Stromal cell of bone marrow (primary cell): ENCODE results near the gene ASAP2.

Source experiments
- DNase-seq: peaks from one replicate; pipeline ENCODE4 v3.0.0-alpha.2; 2012; ENCODE audit warnings: low read depth

ASAP2 gene

GRCh38 chr2:9326975-9327374 lies 120.4 kb downstream of the ASAP2 start:
- no peak for DNase-seq

DNA sequence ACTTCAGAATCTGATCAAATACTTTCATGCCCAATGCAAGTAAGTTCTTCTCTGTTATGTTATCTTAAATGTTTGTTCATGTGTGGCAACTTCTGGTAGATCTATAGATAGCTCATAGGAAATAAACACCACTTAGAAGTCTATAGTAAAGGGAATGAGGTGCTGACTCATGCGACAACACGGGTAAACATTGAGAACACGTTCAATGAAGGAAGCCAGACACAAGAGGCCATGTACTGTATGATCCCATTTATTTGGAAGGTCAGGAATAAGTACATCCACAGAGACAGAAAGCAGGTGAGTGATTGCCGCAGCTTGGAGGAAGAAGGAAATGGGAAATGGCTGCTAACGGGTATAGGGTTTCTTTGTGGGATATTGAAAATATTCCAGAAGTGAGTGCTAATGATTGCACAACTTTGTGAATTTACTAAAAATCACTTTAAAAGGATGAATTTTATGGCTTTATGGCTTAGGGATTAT lies 121.3 kb downstream of the ASAP2 start:
- no peak for DNase-seq

DNA sequence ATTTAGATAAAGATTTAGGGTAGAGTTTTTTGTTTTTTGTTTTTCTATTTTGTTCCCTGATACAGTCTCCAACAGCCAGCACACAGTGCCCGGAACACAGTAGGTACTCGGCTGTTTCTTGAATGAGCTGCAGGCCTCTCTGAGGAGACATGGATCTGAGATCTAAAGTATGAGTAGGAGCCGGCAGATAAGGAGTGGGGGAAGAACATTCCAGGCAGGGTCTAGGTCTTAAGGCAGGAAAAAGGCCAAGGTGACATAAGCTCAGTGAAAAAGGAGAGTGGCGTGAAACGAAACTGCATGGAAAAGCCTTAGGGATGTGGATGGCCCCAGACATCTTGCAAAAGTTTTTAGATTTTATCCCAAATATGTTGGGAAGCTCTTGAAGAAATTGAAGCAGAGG lies 122.3 kb downstream of the ASAP2 start:
- no peak for DNase-seq

GRCh38 chr2:9329497-9329896 lies 122.9 kb downstream of the ASAP2 start:
- DNase-seq: no peak

DNA sequence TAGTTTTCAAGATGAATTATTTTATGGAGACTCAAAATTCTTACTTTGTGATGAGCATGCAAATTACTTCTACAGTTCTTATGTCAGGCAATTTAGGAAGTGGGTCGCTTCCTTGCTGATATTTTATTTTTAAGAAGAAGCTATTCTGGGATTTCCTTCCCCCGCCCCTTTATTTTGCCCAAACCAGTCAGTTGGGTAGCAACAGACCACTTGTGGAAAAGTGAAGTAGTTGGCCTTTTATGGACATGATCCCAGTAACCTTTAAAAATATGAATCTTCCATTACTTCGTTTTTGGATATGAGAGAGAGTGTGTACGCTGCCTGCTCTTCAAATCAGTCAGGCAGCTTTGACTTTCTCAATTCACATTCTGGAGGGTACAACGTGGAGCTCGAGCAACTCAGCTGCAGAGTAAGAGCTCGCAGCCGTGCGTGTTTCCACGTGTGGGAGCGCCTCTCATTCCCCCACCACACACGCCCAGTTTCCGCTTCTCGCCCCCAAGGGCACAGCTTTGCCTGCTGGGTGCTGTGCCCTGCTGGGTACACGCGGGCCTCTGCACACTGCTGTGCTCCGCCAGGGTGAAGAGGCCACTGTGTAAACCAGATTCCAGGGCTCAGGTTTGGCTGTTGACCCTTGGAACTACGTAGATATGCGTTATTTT lies 124.1 kb downstream of the ASAP2 start:
- DNase-seq: no peak

DNA sequence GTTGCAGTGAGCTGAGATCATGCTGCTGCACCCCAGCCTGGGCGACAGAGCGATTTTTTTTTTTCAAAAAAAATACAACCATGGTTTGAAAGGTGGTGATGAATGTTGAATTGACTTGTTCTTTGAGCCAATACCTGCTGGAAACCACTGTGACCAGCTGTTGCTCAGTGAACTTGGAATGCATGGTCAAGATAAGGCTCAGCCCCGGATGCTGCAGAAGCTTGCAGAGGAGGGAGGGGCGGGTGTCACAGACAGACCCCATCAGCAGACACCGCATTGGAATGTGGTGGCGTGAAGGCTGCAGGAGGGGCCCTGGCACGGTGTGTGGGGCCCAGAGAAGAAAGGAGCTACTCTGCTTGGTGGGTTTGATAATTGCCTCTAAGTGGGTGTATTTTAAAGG lies 125.1 kb downstream of the ASAP2 start:
- no peak for DNase-seq

- DNase-seq: no peak
These were observed 125.7 kb downstream of the ASAP2 start for GRCh38 chr2:9332136-9332852.

DNA sequence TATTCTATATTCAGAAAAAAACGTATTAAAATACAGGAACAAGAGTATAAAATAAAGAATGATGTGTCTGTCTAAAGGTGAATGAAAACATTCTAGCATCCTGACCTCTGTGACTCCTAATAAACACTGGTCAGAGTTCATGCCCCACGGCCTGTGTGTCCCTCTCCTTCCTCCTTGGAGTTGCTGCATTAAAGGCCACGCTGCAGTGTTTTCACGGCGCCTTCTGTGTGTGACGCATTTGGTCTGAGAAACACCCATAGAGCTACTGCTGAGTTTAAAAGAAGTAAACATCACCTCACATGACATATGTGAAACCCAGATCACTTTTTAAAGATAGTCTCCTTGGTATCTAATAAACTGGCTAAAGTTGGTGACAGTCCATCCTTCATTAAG lies 126.2 kb downstream of the ASAP2 start:
- DNase-seq: no peak

GRCh38 chr2:9333591-9334171 lies 127.1 kb downstream of the ASAP2 start:
- DNase-seq: peak; percentile 79

DNA sequence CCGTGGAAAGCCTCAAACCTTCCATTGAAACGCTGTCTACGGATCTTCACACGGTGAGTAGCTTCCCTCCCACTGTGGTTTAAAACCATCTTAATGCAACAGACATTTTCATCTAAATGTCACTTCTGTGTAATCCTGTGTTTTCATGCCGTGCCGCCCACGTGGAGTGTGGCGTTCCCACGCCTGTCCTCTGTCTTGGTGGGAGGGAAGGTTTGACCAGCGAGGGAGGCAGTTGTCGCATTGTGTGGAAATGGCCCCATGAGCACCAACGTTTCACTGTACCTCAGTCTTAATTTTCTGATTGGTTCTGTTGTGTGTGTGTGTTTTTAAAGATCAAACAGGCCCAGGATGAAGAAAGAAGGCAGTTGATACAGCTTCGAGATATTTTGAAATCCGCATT lies 128.1 kb downstream of the ASAP2 start:
- no peak for DNase-seq

GRCh38 chr2:9335322-9335832 lies 128.8 kb downstream of the ASAP2 start:
- no peak for DNase-seq

DNA sequence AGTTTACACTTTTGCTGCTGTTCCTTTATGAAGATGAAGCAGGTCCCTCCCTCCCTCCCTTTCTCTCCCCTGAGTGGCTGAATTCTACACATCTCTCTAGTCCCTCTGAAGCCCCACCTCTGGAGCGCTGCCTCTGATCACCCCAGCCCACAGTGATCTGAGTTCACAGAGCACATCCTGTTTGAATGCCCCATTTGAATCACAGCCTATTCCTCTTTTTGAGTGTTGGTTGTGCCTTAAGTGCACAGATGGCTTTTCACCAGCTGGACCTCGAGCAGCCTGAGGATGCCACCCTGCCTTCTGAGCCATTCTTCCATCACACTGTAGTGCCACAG lies 129.6 kb downstream of the ASAP2 start:
- no peak for DNase-seq

DNA sequence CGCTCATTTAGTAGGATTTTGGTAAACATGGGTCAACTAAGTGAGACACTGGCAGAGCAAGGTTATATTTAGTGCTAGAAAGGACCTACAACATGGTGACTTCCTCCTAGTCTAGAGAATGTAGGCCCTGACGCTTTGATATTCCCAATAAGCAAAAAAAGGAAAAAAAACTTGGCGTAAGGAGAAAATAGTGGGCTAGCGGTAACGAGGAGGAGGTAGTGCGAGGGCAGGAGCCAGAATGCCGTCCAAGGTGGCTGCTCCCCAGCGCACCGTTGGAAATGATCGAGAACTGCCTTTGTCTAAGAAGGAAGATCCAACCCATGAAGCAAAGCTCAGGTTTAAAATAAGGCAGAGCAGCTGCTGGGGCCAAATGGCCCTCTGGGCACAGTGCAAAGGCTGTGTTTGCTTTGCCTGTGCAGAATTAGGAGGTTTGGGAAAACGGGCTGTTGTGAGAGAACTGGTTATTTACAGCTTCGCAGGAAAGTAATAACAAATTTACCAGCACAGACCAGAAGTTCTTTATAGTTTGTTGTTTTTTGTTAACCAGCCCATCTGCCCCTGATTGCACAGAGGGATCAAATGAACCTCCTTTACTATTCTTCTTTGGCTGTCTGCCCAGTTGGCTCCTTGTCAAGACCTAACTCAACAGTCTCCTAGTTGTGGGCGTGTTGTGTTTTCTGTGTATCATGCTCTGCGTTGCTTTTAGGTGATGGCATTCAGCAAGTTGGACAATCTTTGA lies 130.1 kb downstream of the ASAP2 start:
- peak; percentile 66 for DNase-seq

- DNase-seq: no peak
These were observed 131.3 kb downstream of the ASAP2 start for GRCh38 chr2:9337901-9338300.

GRCh38 chr2:9341337-9341887 lies 134.8 kb downstream of the ASAP2 start:
- no peak for DNase-seq

DNA sequence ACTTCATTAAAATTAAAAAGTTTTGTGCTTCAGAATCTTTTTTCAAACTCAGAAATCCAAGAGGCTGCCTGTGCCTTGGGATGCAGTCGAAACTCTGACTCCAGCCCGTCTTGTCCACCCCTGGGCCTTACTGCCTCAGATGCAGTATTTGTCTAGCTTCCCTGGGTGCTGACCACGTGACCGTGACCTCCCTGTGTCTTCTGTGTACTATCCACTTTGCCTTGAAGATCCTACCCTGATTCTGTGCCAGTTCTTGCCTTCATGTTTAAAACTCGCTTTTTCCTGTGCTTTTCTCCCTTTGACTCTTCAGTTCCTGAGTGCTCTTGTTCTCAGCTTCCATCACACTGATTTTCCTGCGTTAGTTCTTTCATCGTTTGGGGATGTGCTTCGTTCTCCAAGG lies 136.0 kb downstream of the ASAP2 start:
- DNase-seq: no peak

GRCh38 chr2:9343524-9343923 lies 136.9 kb downstream of the ASAP2 start:
- no peak for DNase-seq

GRCh38 chr2:9344434-9344833 lies 137.8 kb downstream of the ASAP2 start:
- DNase-seq: no peak

DNA sequence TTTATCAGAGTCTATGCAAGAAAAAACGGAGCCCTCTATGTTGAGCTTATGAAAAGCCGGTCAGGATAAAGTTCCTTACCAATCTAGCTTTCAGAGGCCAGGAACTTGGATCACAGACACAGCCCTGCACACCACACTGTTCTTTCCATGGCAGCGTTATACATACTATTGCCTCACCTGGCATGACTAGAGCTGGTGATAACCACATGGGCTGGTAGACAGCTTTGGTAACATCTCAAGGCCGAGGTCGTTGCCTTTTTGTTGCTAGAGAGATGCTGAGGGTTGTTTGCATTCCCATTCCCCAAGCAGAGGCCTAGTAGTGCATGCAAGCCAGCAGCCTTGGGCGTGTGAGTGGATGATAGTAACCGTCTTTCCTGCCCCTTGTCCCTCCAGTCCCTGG lies 138.7 kb downstream of the ASAP2 start:
- DNase-seq: no peak

GRCh38 chr2:9345997-9346396 lies 139.4 kb downstream of the ASAP2 start:
- DNase-seq: no peak

DNA sequence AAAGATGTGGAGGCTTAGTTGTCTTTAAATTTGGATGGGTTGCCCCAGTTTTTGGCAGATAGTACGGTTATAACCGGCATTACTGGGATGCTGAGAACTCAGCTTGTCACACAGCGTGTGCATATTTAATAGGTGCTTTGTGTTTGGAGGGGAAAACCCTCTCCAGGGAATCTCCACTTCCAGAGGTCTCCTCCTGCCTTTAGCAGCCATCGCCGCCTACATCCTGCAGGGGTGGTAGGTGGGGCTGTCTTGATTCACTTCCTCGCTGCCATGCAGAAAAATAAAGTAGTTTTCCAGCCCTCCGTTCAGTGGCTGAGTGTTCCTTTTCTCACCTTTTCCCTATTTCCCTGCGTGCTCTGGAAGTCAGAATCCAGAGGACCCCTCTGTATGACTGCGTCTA lies 140.3 kb downstream of the ASAP2 start:
- DNase-seq: no peak

DNA sequence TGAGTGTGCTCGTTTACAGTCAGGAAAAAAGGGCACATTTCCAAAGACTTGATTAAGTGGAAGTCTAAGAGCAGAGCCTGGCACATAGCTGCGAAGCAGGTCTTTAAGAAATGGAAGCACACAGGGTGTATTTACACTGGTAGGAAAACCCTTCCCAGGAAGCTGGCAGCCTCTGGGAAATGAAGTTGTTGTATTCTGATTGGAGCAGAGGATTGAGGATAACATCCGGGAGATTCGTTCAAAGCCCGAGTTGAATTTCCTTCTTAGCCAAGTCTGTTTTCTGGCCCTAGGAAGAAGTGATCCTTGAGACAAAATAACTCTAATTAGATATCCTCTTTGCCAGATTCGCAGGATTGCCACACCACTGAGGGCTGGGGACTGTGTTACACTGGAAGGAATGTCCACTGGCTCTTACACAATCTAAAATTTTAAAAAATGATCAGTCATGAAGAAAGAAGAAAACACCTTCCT lies 140.8 kb downstream of the ASAP2 start:
- DNase-seq: peak; percentile 86
